ENCODE data around the gene SMCHD1. TPM values are rescaled to one million over a fixed set of nuclear protein-coding genes. Genes with fewer than 3 reads are reported as not detected.
"Not testable (repeated sequence)": the region's sequence is repeated elsewhere in the genome, so short reads cannot be mapped to it uniquely, and the experiment has no call there.

Gene SMCHD1
- polyA plus RNA-seq, 1 donor from 2014 or later: 54.0 TPM

DNA sequence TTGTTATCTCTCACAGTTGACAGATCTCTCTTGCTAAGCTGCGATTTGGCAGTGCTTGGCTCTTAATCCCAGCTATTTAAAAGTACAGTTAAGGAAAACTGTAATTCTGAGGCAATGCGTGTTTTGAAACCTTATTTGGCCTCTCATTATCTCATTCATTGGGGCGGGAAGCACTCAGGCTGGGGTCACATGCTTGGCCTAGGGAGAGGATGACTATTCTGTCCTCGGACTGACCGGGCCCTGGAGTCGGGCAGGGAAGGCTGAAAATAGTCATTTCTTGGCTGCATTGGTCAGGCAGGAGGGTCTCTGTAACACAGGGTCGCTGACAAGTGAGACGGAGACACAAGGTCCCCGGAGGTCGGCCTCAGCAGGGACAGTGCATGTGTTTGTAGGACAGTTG, 171.1 kb downstream of the SMCHD1 start:
- no peaks in the 10 kb centered on the region for H3K4me1 Mint-ChIP-seq

GRCh38 chr18:2827061-2827460, 171.5 kb downstream of the SMCHD1 start:
- Mint-ChIP-seq H3K9me3 (peaks cover 0 to 2% (median 0%) of the 10 kb centered on the region in 3 donors), H3K4me1 (no peaks in the 10 kb centered on the region), H3K36me3 (no peaks in the 10 kb centered on the region), H3K4me3 (no peak overlapping the region), H3K27ac (no peak overlapping the region), H3K27me3 (no peaks in the 10 kb centered on the region)

More for the DNA sequence above, 171.1 kb downstream of the SMCHD1 start:
- peaks cover 0 to 2% (median 0%) of the 10 kb centered on the region in 3 donors for H3K9me3 Mint-ChIP-seq
- no peaks in the 10 kb centered on the region for H3K36me3 Mint-ChIP-seq
- no peaks in the 10 kb centered on the region for H3K27me3 Mint-ChIP-seq
- H3K4me3 Mint-ChIP-seq: no peak overlapping the region
- H3K27ac Mint-ChIP-seq: no peak overlapping the region

DNA sequence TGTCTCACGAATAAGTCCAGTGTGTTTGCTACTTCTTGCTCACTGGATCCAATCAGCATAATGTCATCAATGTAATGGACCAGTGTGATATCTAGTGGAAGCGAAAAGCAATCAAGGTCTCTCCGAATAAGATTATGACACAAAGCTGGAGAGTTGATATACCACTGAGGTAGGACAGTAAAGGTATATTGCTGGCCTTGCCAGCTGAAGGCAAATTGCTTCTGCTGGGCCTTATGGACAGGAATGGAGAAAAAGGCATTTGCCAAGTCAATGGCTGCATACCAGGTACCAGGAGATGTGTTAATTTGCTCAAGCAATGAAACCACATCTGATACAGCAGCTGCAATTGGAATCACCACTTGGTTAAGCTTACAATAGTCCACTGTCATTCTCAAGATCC, 180.6 kb downstream of the SMCHD1 start:
- not testable (repeated sequence) for H3K27me3 Mint-ChIP-seq, H3K4me1 Mint-ChIP-seq

GRCh38 chr18:2837290-2837689, 181.8 kb downstream of the SMCHD1 start:
- not testable (repeated sequence) for H3K4me1 Mint-ChIP-seq, H3K4me3 Mint-ChIP-seq, H3K27me3 Mint-ChIP-seq, H3K36me3 Mint-ChIP-seq, H3K27ac Mint-ChIP-seq
- H3K9me3 Mint-ChIP-seq: peaks cover 12 to 13% (median 12%) of the 10 kb centered on the region in 3 donors

More for the DNA sequence above, 180.6 kb downstream of the SMCHD1 start:
- H3K36me3 Mint-ChIP-seq, H3K4me3 Mint-ChIP-seq, H3K27ac Mint-ChIP-seq: not testable (repeated sequence)
- H3K9me3 Mint-ChIP-seq: peaks cover 12 to 13% (median 12%) of the 10 kb centered on the region in 3 donors

GRCh38 chr18:2839202-2839601, 183.7 kb downstream of the SMCHD1 start:
- Mint-ChIP-seq H3K9me3 (peaks cover 12 to 13% (median 13%) of the 10 kb centered on the region in 3 donors), H3K4me1 (peaks cover 9 to 12% (median 12%) of the 10 kb centered on the region in 3 donors), H3K27ac (peak overlapping the region in 2 of 3 donors; percentile 49 to 59), H3K4me3 (no peak overlapping the region), H3K27me3 (no peaks in the 10 kb centered on the region), H3K36me3 (no peaks in the 10 kb centered on the region)

DNA sequence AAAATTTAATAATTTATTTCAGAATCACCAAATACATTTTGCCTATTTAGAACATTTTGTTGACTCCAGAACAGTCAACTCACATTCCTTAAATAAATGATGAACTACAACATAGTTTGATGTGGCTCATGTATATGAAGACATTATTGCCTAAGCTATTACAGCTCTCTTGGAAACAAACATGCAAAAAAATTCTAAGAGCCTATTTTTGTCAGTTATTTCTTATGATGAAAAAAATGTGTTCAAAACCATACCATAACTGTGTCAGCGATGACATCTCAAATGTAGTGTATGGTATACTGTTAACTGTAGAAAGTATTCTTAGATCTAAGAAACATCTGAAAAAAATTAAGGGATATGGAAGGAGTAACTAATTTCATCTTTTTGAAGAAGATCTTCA, 185.0 kb downstream of the SMCHD1 start:
- Mint-ChIP-seq H3K4me3 (peak overlapping the region in 1 of 4 donors; percentile 5), H3K4me1 (peaks cover 15 to 18% (median 17%) of the 10 kb centered on the region in 3 donors), H3K36me3 (no peaks in the 10 kb centered on the region), H3K27me3 (no peaks in the 10 kb centered on the region), H3K27ac (no peak overlapping the region), H3K9me3 (peaks cover 11 to 13% (median 12%) of the 10 kb centered on the region in 3 donors)

DNA sequence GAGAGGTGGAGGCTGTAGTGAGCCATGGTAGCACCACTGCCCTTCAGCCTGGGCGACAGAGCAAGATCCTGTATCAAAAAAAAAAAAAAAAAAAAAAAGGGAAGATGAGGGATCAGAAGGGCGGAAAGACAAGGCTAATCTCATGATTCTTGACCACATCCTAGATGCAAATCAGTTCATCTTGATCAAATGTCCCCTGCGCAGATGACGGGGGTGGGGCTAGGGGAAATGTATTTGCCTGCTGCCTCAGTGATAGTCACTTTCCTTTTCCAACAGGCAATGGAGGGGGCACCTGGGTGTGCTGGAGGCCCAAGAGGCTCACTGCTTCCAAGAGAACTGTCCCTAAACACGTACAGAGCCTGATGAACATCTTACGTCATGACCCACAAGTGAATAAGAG, 187.6 kb downstream of the SMCHD1 start:
- Mint-ChIP-seq H3K27me3 (peaks cover 3% of the 10 kb centered on the region), H3K4me1 (peaks cover 19 to 25% (median 24%) of the 10 kb centered on the region in 3 donors), H3K9me3 (peaks cover 3 to 7% (median 4%) of the 10 kb centered on the region in 3 donors), H3K36me3 (no peaks in the 10 kb centered on the region), H3K27ac (peak overlapping the region; percentile 61 to 83 (median 81)), H3K4me3 (peak overlapping the region; percentile 12 to 61 (median 39))

GRCh38 chr18:2845172-2845571, 189.6 kb downstream of the SMCHD1 start:
- Mint-ChIP-seq H3K9me3 (peaks cover 0 to 2% (median 0%) of the 10 kb centered on the region in 3 donors), H3K4me1 (peaks cover 29 to 34% (median 31%) of the 10 kb centered on the region in 3 donors), H3K4me3 (peak overlapping the region in 2 of 4 donors; percentile 37 to 50), H3K27ac (peak overlapping the region; percentile 21 to 83 (median 82)), H3K36me3 (no peaks in the 10 kb centered on the region), H3K27me3 (peaks cover 15% of the 10 kb centered on the region)

DNA sequence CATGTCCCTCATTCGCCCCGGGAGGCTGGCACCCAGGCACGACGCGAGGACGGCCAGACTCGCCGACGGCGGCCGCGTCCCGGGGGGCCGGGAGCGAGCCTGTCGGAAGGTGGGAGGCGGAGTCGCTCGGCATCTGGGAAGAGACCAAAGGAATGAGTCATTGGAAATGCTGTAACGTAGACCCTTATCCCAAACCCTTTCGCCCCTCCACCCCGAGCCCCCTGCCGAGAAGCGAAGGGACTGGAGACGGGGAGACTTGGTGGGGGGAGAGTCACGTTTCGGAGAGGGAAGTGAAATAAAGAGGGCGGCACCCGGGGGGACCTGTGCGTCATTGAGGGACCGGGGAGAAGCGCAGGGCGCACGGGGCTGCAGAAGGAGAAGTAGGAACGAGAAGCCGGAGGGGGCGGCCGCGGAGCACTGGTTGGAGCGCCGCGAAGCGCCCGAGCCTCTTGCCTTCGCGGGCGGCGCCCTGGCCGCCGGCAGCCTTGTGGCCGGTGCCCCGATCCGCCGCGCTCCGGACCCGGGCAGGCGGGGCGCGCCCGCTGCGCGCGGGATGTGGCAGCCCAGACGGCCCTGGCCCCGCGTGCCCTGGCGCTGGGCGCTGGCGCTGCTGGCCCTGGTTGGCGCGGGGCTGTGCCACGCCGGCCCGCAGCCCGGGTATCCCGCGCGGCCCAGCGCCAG, 191.2 kb downstream of the SMCHD1 start, which contains the start of gene EMILIN2:
TSS of gene EMILIN2 (plus strand) at position 371 of the 681 bp plus-strand sequence. CDS start at position 554, 183 bp downstream.
- Mint-ChIP-seq H3K4me3 (peak within 1 kb of the TSS; percentile 83 to 97 (median 90)), H3K4me1 (peaks cover 29 to 31% (median 30%) of the 10 kb centered on the region in 3 donors), H3K36me3 (peaks cover 3% of the 10 kb centered on the region), H3K9me3 (peaks cover 0 to 2% (median 0%) of the 10 kb centered on the region in 3 donors), H3K27ac (peak within 1 kb of the TSS; percentile 83 to 93 (median 84)), H3K27me3 (peaks cover 21% of the 10 kb centered on the region)

DNA sequence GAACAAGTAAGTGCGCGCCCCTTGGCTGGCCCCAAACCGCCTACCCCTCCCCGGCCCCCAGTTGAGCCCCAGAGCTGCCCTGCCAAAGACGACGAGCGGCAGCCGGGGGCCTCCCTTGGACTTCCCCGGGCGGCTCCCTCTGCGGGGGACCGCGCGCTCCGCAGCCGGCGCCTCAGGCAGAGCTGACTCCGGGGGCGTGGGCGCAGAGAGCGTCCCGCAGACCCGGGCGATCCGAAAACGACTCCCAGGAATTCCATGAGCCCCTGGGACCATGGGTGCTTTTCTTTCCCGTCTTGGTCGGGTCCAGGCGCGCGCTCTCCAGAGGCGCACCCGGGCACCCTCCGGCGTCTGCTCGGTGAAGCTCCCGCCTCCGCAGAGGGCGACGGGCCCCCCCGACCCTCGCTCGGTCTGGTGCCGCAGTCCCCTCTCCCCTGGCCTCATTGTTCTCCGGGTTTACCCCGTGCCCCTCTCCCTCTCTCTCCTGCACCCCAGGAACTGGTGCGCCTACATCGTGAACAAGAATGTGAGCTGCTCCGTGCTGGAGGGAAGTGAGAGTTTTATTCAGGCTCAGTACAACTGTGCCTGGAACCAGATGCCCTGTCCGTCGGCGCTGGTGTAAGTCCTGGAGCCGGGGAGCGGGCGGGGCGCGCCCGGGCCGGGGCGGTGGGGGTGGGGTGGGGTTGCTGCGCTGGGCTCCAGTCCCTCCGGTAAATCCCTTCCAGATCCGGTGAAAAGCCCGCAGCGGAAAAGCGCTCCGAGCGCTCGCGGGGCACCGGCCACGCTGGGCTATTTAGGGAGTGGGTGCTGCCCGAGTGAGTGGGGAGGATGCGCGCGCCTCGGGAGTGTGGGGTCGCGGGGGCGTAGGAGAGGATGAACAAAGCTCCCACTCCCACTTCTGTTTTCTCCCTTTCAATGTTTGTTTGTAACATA, 192.1 kb downstream of the SMCHD1 start:
- Mint-ChIP-seq H3K4me1 (peaks cover 29 to 31% (median 30%) of the 10 kb centered on the region in 3 donors), H3K36me3 (peaks cover 9% of the 10 kb centered on the region), H3K27ac (peak overlapping the region; percentile 50 to 93 (median 80)), H3K9me3 (peaks cover 0 to 2% (median 0%) of the 10 kb centered on the region in 3 donors), H3K4me3 (peak overlapping the region; percentile 74 to 97 (median 90)), H3K27me3 (peaks cover 21% of the 10 kb centered on the region)

GRCh38 chr18:2848247-2849246, 193.0 kb downstream of the SMCHD1 start:
- Mint-ChIP-seq H3K27me3 (peaks cover 23% of the 10 kb centered on the region), H3K4me3 (peak overlapping the region; percentile 74 to 97 (median 90)), H3K36me3 (peaks cover 9% of the 10 kb centered on the region), H3K27ac (peak overlapping the region; percentile 46 to 93 (median 80)), H3K4me1 (peaks cover 22 to 26% (median 22%) of the 10 kb centered on the region in 3 donors), H3K9me3 (no peaks in the 10 kb centered on the region)

DNA sequence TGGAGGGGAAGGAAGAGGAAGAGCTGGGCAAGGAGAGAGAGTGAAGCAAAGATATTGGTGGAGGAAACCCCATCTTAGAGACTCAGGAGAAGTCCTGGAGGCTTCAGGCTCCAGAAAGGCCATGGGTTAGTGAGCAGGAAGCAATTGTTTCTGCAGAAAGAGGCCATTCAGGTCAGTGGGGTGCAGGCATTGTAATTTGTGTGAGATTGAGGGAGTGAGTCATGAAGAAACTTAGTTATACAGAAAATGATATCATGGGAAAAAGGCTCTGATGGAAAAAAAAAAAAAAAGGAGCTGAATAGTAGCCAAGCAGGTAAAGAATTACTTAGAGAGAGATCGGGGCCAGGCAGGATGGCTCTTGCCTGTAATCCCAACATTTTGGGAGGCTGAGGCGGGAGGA, 195.3 kb downstream of the SMCHD1 start:
- H3K27ac Mint-ChIP-seq: no peak overlapping the region
- no peak overlapping the region for H3K4me3 Mint-ChIP-seq
- H3K4me1 Mint-ChIP-seq: peaks cover 14 to 16% (median 16%) of the 10 kb centered on the region in 3 donors
- peaks cover 10% of the 10 kb centered on the region for H3K36me3 Mint-ChIP-seq
- H3K27me3 Mint-ChIP-seq: peaks cover 23% of the 10 kb centered on the region
- no peaks in the 10 kb centered on the region for H3K9me3 Mint-ChIP-seq

- Mint-ChIP-seq H3K27me3 (peaks cover 23% of the 10 kb centered on the region), H3K4me3 (no peak overlapping the region), H3K27ac (no peak overlapping the region)
Measured at GRCh38 chr18:2851771-2852170, 196.2 kb downstream of the SMCHD1 start.

DNA sequence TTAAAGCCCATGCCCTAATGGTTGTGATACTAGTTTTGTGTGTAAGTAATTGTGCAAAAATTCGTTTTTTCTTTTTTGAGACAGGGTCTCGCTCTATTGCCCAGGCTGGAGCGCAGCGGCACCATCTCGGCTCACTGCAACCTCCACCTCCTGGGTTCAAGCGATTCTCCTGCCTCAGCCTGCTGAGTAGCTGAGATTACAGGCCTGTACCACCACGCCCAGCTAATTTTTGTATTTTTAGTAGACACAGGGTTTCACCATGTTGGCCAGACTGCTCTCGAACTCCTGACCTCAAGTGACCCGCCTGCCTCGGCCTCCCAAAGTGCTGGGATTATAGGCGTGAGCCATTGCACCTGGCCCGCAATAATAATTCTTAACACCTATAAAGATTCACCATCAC, 196.9 kb downstream of the SMCHD1 start:
- H3K4me3 Mint-ChIP-seq, H3K27ac Mint-ChIP-seq, H3K9me3 Mint-ChIP-seq: not testable (repeated sequence)
- Mint-ChIP-seq H3K4me1 (peaks cover 11 to 14% (median 11%) of the 10 kb centered on the region in 3 donors), H3K36me3 (peaks cover 12% of the 10 kb centered on the region), H3K27me3 (peaks cover 23% of the 10 kb centered on the region)

More at GRCh38 chr18:2851771-2852170, 196.2 kb downstream of the SMCHD1 start:
- Mint-ChIP-seq H3K4me1 (peaks cover 11 to 14% (median 11%) of the 10 kb centered on the region in 3 donors), H3K36me3 (peaks cover 12% of the 10 kb centered on the region), H3K9me3 (no peaks in the 10 kb centered on the region)

All from IgD-negative memory B cell (primary cell).